Spinal cord (tissue), 10 donors: ENCODE measurements around the gene GALNT13. TPM values are rescaled to one million over a fixed set of nuclear protein-coding genes. Genes with fewer than 3 reads are reported as not detected.

ENCODE experiments used
- DNase-seq, 6 donors: peaks; one replicate each; pipeline versions ENCODE4 v3.0.0 to v3.0.0-alpha.2; 2013 to 2015; ENCODE audit warnings: low spot score in 6 of 6, low read depth in 4 of 6
- H3K27ac ChIP-seq: one replicate; pipeline ENCODE4 v1.5.1; 2013; ENCODE audit warnings: low read depth, low read length, control low read depth
- H3K27me3 ChIP-seq: one replicate; pipeline ENCODE4 v1.6.1; 2013; ENCODE audit warnings: low read length; ENCODE audit not compliant: control insufficient read depth, insufficient read depth
- H3K36me3 ChIP-seq: one replicate; pipeline ENCODE4 v1.6.1; 2013; ENCODE audit warnings: low read length; ENCODE audit not compliant: control insufficient read depth, insufficient read depth
- H3K4me1 ChIP-seq: one replicate; pipeline ENCODE4 v1.6.1; 2013; ENCODE audit warnings: low read length; ENCODE audit not compliant: control insufficient read depth, insufficient read depth
- H3K4me3 ChIP-seq: one replicate; pipeline ENCODE4 v1.5.1; 2013; ENCODE audit warnings: low read depth, low read length, control low read depth
- H3K9me3 ChIP-seq: one replicate; pipeline ENCODE4 v1.6.1; 2013; ENCODE audit warnings: low read length; ENCODE audit not compliant: control insufficient read depth, insufficient read depth
- WGBS: methylation state at CpG from one replicate; pipeline ENCODE4 v1.1.5; 2013; ENCODE audit warnings: missing lambda C conversion rate; ENCODE audit not compliant: insufficient coverage; 5-methylcytosine and 5-hydroxymethylcytosine counted together
- long read RNA-seq, 4 donors: transcript quantifications; one replicate each; lab custom pipeline, GENCODE V29; 2026
- polyA plus RNA-seq, 2 donors: library from polyadenylated mRNA; unstranded; fragments of 120-200 nt; gene quantifications; one replicate each; pipeline ENCODE4 v1.2.1, GENCODE V29; 2013; ENCODE audit not compliant: insufficient read length in 2 of 2
- total RNA-seq, 2 donors: library from RNA; depleted of rRNA in 1 of 2; stranded (reverse); fragments of 120-200 nt in 1 of 2; fragments of >200 nt in 1 of 2; gene quantifications; one replicate each; pipeline versions ENCODE4 v1.2.3 to v1.2.4, GENCODE V29; 2013 to 2014
- donor health status: healthy.

GALNT13 gene
- total RNA-seq = 10 to 100 TPM; 21.6 to 55.6 TPM
- 10 to 100 TPM; 25.9 to 41.6 TPM for polyA plus RNA-seq
- long read RNA-seq, donor 1, full-length matches to known transcripts = 4 of 4 reads
- long read RNA-seq, donor 1, partial matches to known transcripts = 0 of 4 reads
- long read RNA-seq, donor 1, other reads (novel, unspliced or antisense) = 0 of 4 reads
- long read RNA-seq, donor 2, full-length matches to known transcripts = 5 of 5 reads
- long read RNA-seq, donor 2, partial matches to known transcripts = 0 of 5 reads
- long read RNA-seq, donor 2, other reads (novel, unspliced or antisense) = 0 of 5 reads
- long read RNA-seq, donor 3 = 0 reads
- long read RNA-seq, donor 4 = 0 reads

DNA sequence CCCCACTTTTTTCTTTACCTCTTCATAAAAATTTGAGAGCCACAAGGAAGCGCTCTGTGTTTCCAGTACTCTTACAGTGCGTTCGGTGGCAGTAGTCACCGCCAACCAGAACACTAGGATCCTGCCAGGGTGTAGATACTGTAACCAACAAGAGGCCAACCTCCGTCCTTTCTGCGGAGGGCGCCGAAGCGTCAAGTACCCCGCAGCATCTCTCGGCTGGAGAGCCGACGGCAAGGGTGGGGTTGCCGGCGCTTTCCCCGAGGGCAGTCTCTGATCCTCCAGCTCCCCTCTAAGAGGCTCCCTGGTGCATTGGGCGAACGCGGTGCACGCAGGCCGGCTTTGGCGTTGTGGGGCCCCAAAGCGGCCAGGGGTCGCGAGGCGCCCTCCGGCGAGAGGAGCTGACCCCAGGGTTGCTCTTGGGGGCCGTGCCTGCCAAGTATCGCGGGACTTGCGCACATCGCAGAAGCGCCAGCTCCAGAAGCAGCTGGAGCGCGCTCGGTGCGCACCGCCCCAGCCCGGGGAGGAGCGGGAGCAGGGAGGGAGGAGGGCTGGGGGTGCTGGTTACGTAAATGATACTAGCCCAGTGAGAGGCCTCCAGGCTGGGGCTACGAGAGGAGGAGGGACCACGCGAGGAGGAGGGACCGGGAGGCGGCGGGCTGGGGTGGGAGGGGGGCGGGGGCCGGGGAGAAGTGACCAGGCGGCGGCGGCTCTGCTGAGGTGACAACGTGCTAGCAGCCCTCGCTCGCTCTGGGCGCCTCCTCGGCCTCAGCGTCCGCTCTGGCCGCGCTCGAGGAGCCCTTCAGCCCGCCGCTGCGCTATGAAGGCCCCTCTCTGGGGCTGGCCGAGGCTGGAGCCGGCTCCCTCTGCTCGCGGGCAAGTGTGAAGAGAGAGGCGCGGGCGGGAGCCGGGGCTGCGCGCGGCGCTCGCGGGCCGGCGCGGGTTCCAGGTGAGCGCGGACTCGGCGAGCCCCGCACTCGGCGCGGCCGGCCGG, at the start of gene GALNT13:
GALNT13 (plus strand) TSS at position 692 of the 991 bp plus-strand sequence.
- under 1% methylated on average over 86 of the region's 93 CpGs for WGBS
- Histone ChIP-seq H3K4me1 (peaks cover 9% of the 10 kb centered on the region), H3K36me3 (no peaks in the 10 kb centered on the region), H3K4me3 (peak within 1 kb of the TSS; percentile 68), H3K27ac (peak within 1 kb of the TSS; percentile 84), H3K9me3 (no peaks in the 10 kb centered on the region), H3K27me3 (peaks cover 10% of the 10 kb centered on the region)
- peak; percentile 64 to 97 (median 78) for DNase-seq

DNA sequence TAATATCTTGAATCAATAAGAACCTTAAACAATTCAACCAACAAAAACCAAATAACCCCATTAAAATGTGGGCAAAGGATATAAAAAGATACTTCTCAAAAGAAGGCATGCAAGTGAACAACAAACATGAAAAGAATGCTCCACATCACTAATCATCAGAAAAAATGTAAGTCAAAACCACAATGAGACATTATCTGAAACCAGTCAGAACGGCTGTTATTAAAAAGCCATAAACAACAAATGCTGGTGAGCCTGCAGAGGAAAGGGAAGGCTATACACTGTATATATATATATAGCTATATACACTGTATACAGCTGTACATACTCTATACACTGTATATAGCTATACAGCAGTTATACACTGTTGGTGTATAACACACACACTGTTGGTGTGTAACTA, 47.8 kb upstream of the GALNT13 start:
- DNase-seq = no peak

DNA sequence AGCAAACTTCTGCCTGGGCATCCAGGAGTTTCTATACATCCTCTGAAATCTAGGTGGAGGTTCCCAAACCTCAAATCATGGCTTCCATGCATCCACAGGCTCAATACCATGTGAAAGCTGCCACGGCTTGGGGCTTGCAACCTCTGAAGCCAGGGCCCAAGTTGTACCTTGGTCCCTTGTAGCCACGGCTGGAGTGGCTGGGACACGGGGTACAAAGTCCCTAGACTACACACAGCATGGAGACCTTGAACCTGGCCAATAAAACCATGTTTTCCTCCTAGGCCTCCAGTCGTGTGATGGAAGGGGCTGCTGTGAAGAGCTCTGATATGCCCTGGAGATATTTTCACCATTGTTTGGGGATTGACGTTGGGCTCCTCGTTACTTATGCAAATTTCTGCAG, 43.4 kb upstream of the GALNT13 start:
- Histone ChIP-seq H3K36me3 (no peaks in the 10 kb centered on the region), H3K27ac (no peak overlapping the region), H3K4me1 (no peaks in the 10 kb centered on the region), H3K9me3 (peaks cover 2% of the 10 kb centered on the region), H3K27me3 (no peaks in the 10 kb centered on the region), H3K4me3 (no peak overlapping the region)
- no peak for DNase-seq
- WGBS = 82% methylated on average over 6 of the region's 6 CpGs

More for the DNA sequence above, 47.8 kb upstream of the GALNT13 start:
- H3K27me3 ChIP-seq = no peaks in the 10 kb centered on the region
- peaks cover 2% of the 10 kb centered on the region for H3K9me3 ChIP-seq
- WGBS = no CpG with 5 or more reads among the region's 1 CpG
- H3K4me1 ChIP-seq = no peaks in the 10 kb centered on the region
- H3K4me3 ChIP-seq = no peak overlapping the region
- no peak overlapping the region for H3K27ac ChIP-seq
- no peaks in the 10 kb centered on the region for H3K36me3 ChIP-seq

DNA sequence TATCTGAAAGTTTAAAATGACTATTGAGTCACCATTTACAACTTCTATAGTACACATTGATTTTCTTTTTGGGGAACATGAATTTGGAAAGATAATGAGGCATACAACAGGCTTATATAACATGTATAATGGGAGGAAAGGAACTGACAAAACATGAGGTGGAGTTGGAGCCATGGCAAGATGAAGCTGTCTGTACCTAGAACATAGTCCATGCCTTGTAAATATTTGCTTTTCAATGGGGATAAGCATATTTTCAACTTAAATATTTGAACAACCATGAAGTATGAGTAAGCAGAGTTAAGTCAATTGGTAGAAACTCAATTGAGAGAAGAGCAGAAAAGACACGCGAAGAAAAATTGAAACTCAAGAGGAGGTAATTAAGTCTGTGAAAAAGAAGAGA, 37.1 kb upstream of the GALNT13 start:
- no peak overlapping the region for H3K27ac ChIP-seq
- no peak for DNase-seq
- H3K9me3 ChIP-seq = no peaks in the 10 kb centered on the region
- H3K4me3 ChIP-seq = no peak overlapping the region
- H3K36me3 ChIP-seq = no peaks in the 10 kb centered on the region
- no CpG with 5 or more reads among the region's 2 CpGs for whole genome bisulfite sequencing
- no peaks in the 10 kb centered on the region for H3K4me1 ChIP-seq
- H3K27me3 ChIP-seq = no peaks in the 10 kb centered on the region

DNA sequence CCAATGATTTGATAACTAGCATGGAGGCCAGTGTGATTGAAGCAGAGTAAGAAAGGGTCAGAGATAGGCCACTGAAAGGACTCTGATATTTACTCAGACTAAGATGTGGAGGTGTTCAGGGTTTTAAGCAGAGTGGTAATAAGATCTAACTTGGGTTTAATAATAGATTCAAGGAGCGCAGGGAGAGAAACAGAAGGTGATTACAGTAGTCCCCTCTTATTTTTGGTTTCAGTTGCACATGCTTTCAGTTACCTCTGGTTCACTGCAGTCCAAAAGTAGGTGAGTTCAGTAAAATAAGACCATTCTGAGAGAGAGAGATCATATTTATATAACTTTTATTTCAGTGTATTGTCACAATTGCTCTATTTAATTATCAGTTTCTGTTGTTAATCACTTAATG, 13.5 kb upstream of the GALNT13 start:
- Histone ChIP-seq H3K27ac (no peak overlapping the region), H3K4me3 (no peak overlapping the region), H3K27me3 (no peaks in the 10 kb centered on the region), H3K4me1 (no peaks in the 10 kb centered on the region), H3K36me3 (no peaks in the 10 kb centered on the region), H3K9me3 (no peaks in the 10 kb centered on the region)
- DNase-seq = no peak
- WGBS = 100% methylated on average over 1 of the region's 1 CpG

DNA sequence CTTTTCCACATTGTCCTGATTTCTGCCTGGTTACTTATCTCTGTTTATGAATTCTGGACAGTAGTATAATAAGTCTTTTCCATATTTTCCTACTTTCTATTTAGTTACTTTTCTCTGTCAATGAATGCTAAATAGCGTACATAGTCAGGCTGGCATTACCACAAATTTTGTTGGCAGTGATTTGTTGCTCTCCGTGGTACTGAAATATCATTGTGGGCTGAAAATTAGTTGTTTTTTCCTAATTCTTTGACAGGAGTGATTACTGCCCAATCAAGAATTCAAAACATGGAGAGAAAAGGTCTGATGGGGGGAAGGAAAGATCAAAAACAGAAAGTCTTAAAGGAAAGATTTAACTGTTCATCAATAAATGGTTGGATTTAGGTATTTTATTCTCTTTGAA, 7.7 kb upstream of the GALNT13 start:
- H3K27ac ChIP-seq = no peak overlapping the region
- H3K4me3 ChIP-seq = no peak overlapping the region
- WGBS = no CpG with 5 or more reads among the region's 2 CpGs
- H3K4me1 ChIP-seq = no peaks in the 10 kb centered on the region
- no peak for DNase-seq
- H3K27me3 ChIP-seq = no peaks in the 10 kb centered on the region
- no peaks in the 10 kb centered on the region for H3K36me3 ChIP-seq
- H3K9me3 ChIP-seq = no peaks in the 10 kb centered on the region

DNA sequence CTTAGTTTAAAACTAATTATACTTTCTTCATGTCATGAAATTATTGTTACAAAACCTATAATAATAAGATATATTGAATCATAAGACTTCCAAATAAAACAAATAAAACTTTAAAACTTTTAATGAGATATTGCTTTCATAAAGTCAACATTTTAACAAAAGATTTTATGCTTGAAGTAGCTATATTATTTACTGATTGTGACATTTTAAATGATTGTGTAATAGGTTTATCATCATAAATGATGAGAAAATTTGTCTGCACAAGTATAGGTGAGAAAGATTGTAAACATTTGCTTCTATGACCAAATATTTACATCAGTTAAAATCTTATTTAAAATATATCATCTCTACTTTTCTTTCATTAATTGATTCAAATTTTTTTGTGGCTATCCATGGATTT, 5.1 kb upstream of the GALNT13 start:
- Histone ChIP-seq H3K4me3 (no peak overlapping the region), H3K36me3 (no peaks in the 10 kb centered on the region), H3K4me1 (peaks cover 5% of the 10 kb centered on the region), H3K9me3 (no peaks in the 10 kb centered on the region), H3K27ac (no peak overlapping the region), H3K27me3 (no peaks in the 10 kb centered on the region)
- DNase-seq = no peak

DNA sequence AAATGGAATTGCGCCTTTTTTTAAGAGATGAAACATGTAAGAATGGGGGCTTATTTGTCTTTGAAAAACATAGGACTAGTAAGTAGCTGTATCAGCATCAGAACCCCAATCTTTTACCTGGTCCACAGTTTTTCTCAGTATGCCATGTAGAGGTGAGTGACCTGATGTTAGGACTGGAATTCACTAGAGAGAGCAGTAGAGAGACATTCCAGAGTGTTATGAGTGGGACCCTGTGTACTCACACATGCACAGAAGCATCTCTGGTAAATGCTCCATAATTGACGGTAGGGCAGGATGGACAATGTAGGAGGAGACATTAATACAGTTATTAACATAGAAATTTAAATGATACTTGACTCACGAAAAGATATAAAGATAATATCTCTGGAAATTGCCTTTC, 1.4 kb upstream of the GALNT13 start:
- no CpG with 5 or more reads among the region's 3 CpGs for WGBS
- H3K4me3 ChIP-seq = no peak overlapping the region

DNA sequence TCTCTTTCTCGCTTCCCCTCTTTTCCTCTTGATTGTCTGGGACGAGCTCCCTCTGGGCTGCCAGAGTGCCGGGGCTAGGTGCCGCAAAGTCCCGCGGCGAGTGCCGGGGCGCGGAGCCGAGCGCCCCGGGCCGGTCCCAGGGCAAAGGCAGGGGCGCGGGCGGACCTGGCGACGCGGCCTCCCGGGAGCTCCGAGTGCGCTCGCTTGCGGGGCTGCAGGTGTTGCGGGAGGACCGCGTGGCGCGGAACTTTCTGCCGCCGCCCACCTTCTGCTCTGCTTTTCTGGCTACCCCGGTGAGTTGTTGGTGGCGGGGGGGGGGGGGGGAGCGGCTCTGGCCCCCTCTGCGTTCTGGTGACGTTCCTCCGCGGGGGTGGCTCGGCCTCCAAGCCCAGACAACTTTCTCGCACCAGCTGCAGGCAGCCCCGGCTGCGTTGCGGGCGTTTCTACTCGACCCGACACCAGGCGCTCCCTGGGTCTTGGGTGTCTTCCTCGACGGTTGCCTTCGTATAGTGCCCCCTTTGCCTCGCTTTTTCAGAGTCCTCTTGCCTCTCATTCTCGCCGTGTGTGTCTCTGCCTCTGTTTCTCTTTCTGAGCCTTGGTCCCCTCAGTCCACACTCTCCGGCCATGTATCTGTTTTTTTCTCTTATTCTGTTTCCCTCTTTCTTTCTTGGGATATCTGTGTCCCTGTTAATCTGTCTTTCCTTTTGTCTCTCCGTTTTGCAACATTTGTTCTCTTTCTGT, 759 bp downstream of the GALNT13 start:
- Histone ChIP-seq H3K27ac (no peak overlapping the region), H3K4me3 (peak overlapping the region; percentile 68), H3K9me3 (no peaks in the 10 kb centered on the region), H3K27me3 (peaks cover 10% of the 10 kb centered on the region), H3K36me3 (no peaks in the 10 kb centered on the region), H3K4me1 (peaks cover 9% of the 10 kb centered on the region)
- WGBS = 1% methylated on average over 53 of the region's 56 CpGs
- peak in 2 of 6 donors; percentile 47 to 48 for DNase-seq

More for the DNA sequence above, 1.4 kb upstream of the GALNT13 start:
- DNase-seq = peak in 2 of 6 donors; percentile 20 to 47
- H3K27me3 ChIP-seq = peaks cover 10% of the 10 kb centered on the region
- no peak overlapping the region for H3K27ac ChIP-seq
- H3K9me3 ChIP-seq = no peaks in the 10 kb centered on the region
- H3K4me1 ChIP-seq = peaks cover 9% of the 10 kb centered on the region
- H3K36me3 ChIP-seq = no peaks in the 10 kb centered on the region
